Thyroid gland (tissue), 4 donors: ENCODE results near the gene ARMC2. TPM values are rescaled to one million over a fixed set of nuclear protein-coding genes. Genes with fewer than 3 reads are reported as not detected.

ENCODE experiments used
- DNase-seq, 2 donors: peaks; one replicate each; pipeline ENCODE4 v3.0.0-alpha.2; 2019
- H3K27ac ChIP-seq, 3 donors: fragments of 200-600 bp; sonication (generic); 1 replicate in 2 of 3; 2 replicates in 1 of 3; pipeline ENCODE4 v1.5.1; 2016 to 2019; ENCODE audit warnings: mild to moderate bottlenecking in 1 of 3, moderate library complexity in 1 of 3
- H3K27me3 ChIP-seq: fragments of 200-600 bp; sonication (generic); one replicate; pipeline ENCODE4 v1.5.1; 2019
- H3K36me3 ChIP-seq, 2 donors: fragments of 200-600 bp; sonication (generic); one replicate each; pipeline ENCODE4 v1.5.1; 2016 to 2019
- H3K4me1 ChIP-seq, 2 donors: fragments of 200-600 bp; sonication (generic); one replicate each; pipeline ENCODE4 v1.5.1; 2017 to 2019
- H3K4me3 ChIP-seq, 3 donors: fragments of 200-600 bp; sonication (generic); replicated peaks in 1 of 3; 1 replicate in 2 of 3; 2 replicates in 1 of 3; pipeline ENCODE4 v1.5.1; 2016; ENCODE audit warnings: mild to moderate bottlenecking in 1 of 3
- H3K9me3 ChIP-seq: fragments of 200-600 bp; sonication (generic); one replicate; pipeline ENCODE4 v1.5.1; 2017
- CTCF ChIP-seq, 6 experiments: fragments of 200-600 bp in 3 of 6; fragments of 450-650 bp in 3 of 6; sonication (generic) in 3 of 6; IDR thresholded peaks; one replicate each; pipeline ENCODE4 v1.5.1; 2016 to 2019; ENCODE audit warnings: antibody characterized with exemption in 6 of 6, mild to moderate bottlenecking in 2 of 6, inconsistent platforms in 1 of 6, moderate library complexity in 1 of 6
- POLR2A ChIP-seq, 2 donors: fragments of 450-650 bp; IDR thresholded peaks; one replicate each; pipeline ENCODE4 v1.6.1; 2017; ENCODE audit warnings: antibody characterized with exemption in 2 of 2, mild to moderate bottlenecking in 2 of 2, moderate library complexity in 1 of 2
- intact Hi-C: fragments of 100-400 bp; cut with DNase I; formaldehyde crosslinking; loops from one replicate; pipeline ENCODE4 v1.15.1; 2023
- small RNA-seq: library from RNA; depleted of rRNA; stranded (forward); fragments of <200 nt; gene quantifications from one replicate; pipeline ENCODE3, GENCODE V24; 2016
- total RNA-seq, 4 donors: library from RNA; depleted of rRNA; stranded (reverse); fragments of >200 nt; gene quantifications; one replicate each; pipeline ENCODE4 v1.2.3, GENCODE V29; 2016

ARMC2 gene
- total RNA-seq, 4 donors from 2014 or later = 5.2 to 9.3 (median 6.9) TPM

- Histone ChIP-seq H3K36me3 (no peaks in the 10 kb centered on the region), H3K9me3 (no peaks in the 10 kb centered on the region), H3K4me1 (peaks cover 26% of the 10 kb centered on the region in 2 donors), H3K27me3 (no peaks in the 10 kb centered on the region), H3K4me3 (no peak overlapping the region), H3K27ac (no peak overlapping the region)
- DNase-seq = no peak
- TF ChIP-seq CTCF (IDR thresholded peaks at IDR 0.05) (no peak), POLR2A (IDR thresholded peaks at IDR 0.05) (no peak)
- intact Hi-C loops = no loop called here
Observed at GRCh38 chr6:109023356-109023925, 175.2 kb downstream of the ARMC2 start.

Small RNAs within 50 kb of the gene (small RNA-seq; reads per million reads assigned to genes)
- not detected for gene AL445189.2
- not detected for gene Z95118.1

Other genes with a start within 250 kb of the ARMC2 start
- gene SESN1, start 246.4 kb downstream of the ARMC2 start, total RNA-seq = 10 to 100 TPM; 43.8 to 68.1 (median 58.1) TPM
- 10 to 100 TPM; 15.0 to 27.7 (median 19.5) TPM for gene CEP57L1, start 247.1 kb downstream of the ARMC2 start, total RNA-seq